Activated naive CD4-positive, alpha-beta T cell treated with Interleukin-2 at 50 U/mL for 16 hours (primary cell): ENCODE data around the gene SP5.
"Not testable (repeated sequence)": the region's sequence is repeated elsewhere in the genome, so short reads cannot be mapped to it uniquely, and the experiment has no call there.

Experiments
- DNase-seq: peaks from one replicate; pipeline ENCODE4 v3.0.0-alpha.2; 2020

The SP5 gene

GRCh38 chr2:170740660-170741059 lies 25.5 kb downstream of the SP5 start:
- DNase-seq = no peak

DNA sequence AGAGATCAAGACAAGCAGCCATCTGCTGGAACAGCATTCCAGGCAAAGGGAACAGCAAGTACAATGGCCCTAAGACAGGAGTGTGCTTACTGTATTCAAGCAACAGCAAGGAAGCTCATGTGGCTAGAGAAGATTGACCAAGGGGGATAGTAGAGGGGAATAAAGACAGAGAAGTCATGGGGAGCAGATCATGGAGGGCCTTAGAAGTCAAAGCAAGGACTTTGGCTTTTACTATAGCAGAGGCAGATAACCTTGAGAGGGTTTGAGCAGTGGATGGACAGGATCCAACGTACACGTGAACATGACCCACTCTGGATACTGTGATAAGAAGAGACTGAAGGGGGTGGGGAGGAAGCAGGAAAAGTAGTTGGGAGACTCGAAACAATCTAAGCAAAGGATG lies 26.9 kb downstream of the SP5 start:
- no peak for DNase-seq

DNA sequence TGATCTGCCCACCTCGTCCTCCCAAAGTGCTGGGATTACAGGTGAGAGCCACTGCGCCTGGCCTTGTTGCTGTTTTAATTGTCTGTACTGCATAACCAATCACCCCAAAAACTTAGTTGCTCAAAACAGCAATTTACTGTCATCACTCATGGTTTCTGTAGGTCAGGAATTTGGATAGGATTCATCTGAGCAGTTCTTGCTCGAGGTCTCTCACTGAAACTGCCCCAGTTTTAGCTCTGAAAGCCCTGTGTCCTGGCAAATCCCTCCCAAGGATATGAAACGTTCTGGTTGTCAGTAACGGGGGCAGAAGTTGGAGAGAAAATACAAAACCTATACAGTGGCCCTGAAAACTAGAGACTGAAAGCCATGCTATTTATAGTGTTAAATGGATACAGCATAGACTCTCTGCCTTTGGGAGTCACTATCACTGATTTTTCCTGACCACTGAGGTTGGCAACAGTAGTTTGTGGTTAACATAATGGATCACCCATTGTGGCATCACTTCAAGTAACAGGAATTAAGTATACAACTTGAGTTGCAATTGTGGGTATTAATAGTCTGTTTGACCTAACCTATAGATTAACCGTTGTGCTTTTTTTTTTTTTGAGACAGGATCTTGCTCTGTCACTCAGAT lies 27.9 kb downstream of the SP5 start:
- DNase-seq = no peak

DNA sequence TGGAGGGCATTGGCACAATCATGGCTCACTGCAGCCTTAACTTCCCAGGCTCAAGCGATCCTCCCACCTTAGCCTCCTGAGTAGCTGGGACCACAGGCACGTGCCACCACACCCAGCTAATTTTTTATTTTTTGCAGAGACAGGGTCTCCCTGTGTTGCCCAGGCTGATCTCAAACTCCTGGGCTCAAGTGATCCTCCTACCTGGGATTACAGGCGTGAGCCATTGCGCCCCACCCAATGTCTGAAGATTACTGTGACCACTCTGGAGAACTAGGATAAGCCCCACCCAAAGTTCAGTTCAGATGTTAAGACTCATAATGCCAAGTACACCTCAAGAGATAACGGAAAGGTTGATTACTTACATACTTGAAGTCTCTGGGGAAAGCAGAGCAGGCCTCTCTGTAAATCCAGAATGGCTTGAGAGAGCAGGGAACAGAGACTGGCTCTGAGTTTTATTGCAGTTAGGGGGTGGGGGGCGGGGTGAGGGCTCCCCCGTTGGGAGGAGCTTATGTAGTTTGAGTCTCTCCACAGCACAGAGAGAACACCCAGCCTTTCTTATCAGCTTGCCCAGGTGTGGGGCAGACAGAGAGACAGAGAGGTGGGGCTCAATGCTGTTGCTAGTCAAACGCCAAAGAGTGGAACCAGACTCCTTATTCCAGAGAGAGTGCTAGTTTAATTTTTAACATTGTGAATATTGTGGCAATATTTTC lies 28.5 kb downstream of the SP5 start:
- no peak for DNase-seq

DNA sequence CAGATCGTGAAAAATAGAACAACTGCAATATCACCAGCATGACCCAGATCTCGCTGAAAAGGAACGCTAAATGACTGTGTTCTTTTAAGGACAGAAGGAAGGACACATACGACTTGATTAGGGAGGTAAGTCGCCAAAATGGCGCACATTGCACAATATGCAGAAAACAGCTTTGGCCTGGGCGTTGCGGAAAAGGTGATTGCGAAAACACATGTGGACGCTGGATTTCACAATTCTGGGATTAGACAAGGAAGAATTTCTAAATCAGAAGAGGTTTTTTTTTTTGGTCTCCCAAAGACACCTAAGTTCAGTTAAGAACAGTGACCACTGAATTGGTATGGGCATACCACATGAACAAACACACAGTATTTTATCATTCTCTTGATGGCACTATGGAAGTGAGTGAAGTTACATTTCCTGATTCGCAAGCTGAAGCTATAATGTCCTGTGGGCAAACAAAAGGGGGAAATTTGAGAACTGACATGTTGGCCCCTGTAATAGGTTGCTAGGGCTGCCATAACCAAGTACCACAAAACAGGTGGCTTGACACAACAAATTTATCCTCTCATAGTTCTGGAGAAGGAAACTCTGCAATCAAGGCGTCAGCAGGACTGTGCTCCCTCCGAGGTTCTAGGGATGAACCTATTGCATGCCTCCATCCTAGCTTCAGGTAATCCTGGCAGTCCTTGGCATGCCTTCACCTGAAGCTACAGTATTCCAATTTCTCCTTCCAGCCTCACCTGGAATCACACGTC lies 29.3 kb downstream of the SP5 start:
- DNase-seq = no peak

GRCh38 chr2:170745305-170745704 lies 30.2 kb downstream of the SP5 start:
- no peak for DNase-seq

DNA sequence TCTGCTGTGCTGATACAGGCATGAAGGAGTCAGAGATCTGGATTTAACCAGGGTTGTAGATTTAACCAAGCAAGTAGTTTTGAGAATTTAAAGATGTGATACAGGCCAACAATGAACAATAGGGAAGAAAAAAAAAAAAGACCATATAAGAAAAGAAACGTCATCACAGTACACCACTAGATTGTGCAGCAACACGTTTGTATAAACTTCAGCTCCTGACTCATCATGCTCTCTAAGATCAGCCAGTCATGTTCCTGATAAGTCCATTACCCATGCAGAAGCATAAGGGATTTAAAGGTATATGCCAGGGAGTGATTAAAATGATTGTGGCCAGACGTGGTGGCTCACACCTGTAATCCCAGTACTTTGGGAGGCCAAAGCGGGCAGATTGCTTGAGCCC lies 32.8 kb downstream of the SP5 start:
- no peak for DNase-seq

- not testable (repeated sequence) for DNase-seq
These were observed 36.4 kb downstream of the SP5 start for GRCh38 chr2:170751555-170751954.

DNA sequence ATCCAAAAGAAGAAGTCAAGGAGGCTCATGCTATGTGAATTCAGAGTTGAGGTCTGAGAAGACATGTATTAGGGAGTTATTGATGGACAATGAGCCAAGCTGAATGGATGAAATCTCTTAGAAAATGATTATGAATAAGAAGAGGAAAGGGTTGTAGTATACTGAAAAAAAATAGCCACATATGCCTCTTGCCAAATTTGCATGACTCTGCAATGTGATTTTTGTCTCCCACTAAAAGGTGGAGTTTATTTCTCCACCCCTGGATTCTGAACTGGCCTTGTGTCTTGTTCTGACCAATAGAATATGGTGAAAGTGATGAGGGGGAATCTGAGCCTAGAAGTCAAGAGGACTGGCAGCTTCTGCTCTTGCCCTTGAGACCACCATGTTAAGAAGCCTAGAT lies 46.4 kb downstream of the SP5 start:
- no peak for DNase-seq

DNA sequence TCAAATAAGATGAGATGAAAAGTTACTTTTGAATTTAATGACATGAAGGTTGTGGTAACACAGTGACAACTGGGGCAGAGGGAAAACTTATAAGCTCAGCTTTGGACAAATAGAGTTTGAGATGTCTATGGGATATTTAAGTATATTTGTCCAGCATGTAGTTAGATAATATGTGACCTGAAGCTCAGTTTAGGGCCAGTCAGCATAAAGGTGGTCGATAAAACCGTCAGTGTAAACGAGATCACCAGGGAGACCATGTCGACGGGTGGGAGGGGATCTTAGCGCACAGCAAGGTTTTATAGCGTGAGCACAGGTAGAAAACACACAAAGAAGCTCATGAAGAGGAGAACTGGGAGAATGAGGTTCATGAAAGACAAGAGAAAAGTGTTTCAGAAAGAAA lies 47.6 kb downstream of the SP5 start:
- DNase-seq = no peak

GRCh38 chr2:170763232-170763631 lies 48.1 kb downstream of the SP5 start:
- DNase-seq = no peak

DNA sequence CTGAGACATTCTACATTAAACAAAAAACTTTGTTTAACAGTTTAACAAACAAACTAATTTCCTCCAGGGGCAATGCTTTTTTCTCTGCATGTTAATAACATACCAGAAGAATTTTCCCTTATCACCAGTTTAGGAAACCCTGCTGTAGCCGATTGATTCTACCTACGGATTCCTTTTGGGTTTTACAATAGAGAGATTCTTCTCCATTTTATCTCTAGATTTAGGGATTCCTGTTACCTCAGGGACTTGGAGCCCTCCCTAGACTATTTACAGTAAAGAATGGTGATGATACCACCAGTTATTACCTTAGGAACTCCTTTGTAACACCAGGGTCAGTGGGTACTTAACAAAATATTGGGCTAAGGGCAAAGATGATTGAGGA lies 49.7 kb downstream of the SP5 start:
- DNase-seq = no peak

- no peak for DNase-seq
These were observed 51.6 kb downstream of the SP5 start for GRCh38 chr2:170766693-170767092.
